Measurements from ENCODE around the gene TRIM21. TPM values are rescaled to one million over a fixed set of nuclear protein-coding genes. Genes with fewer than 3 reads are reported as not detected.
"Not testable (repeated sequence)": the region's sequence is repeated elsewhere in the genome, so short reads cannot be mapped to it uniquely, and the experiment has no call there.

The TRIM21 gene
- polyA plus RNA-seq, 1 of the 3 experiments (the other 2 are of a cell fraction), result 11.0 TPM

DNA sequence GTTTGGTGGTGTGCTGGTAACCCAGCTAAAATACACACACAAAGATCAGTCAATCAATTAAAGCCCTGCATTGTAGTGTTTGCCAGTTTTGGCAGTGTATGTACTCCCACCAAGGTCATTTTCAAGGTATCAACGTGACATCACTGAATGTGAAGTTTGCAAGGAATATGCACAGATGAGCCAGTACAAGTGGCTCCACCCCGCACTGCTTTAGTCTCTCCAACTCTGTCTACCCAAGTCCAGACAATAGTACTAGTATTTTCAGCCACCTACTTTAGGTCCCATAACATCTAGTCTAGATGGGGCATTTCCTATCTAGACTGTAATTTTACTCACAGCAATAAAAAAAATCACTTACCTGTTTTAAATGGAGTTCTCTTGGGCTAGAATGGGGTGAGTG, 48.1 kb downstream of the TRIM21 start:
- WGBS (ENCODE audit: low lambda C conversion rate), result 0% methylated on average over 2 of the region's 2 CpGs
- not testable (repeated sequence) for H3K9me3 ChIP-seq

More for the DNA sequence above, 48.1 kb downstream of the TRIM21 start:
- H3K4me3 ChIP-seq (ENCODE audit: low read depth in 2 of 2, low read length in 1 of 2); H3K9ac ChIP-seq; H3K9me2 ChIP-seq; H4K20me1 ChIP-seq (ENCODE audit: insufficient read depth); DNase-seq; H3K36me3 ChIP-seq (replicated peaks in 1 of 2; ENCODE audit: control insufficient read depth in 1 of 2, insufficient read depth in 2 of 2, low read length in 1 of 2); H3K79me2 ChIP-seq (ENCODE audit: insufficient read depth); H3K27ac ChIP-seq (ENCODE audit: low read depth in 2 of 2, low read length in 1 of 2); H3K27me3 ChIP-seq (ENCODE audit: insufficient read depth); H3F3A ChIP-seq (replicated peaks; ENCODE audit: insufficient read depth); POLR2A ChIA-PET; H3K4me2 ChIP-seq; H3K4me1 ChIP-seq (ENCODE audit: control insufficient read depth in 1 of 2, insufficient read depth in 2 of 2, low read depth in 1 of 2, low read length in 1 of 2); H2AFZ ChIP-seq (ENCODE audit: low read depth); CTCF ChIA-PET: not testable (repeated sequence)

Other genes starting within 250 kb of the TRIM21 start
- not detected in 2 replicates for gene OR52B4, start 25.3 kb downstream of the TRIM21 start, polyA plus RNA-seq (2012; rRNA removed)
- gene OR52K2, start 55.6 kb upstream of the TRIM21 start, polyA plus RNA-seq (2012; rRNA removed), result not detected in 2 replicates
- not detected in 2 replicates for gene OR52K1, start 88.9 kb upstream of the TRIM21 start, polyA plus RNA-seq (2012; rRNA removed)
- not detected in 2 replicates for gene OR52M1, start 151.5 kb upstream of the TRIM21 start, polyA plus RNA-seq (2012; rRNA removed)
- gene OR52I2, start 188.0 kb upstream of the TRIM21 start, polyA plus RNA-seq (2012; rRNA removed), result not detected in 2 replicates
- gene OR52I1, start 200.3 kb upstream of the TRIM21 start, polyA plus RNA-seq (2012; rRNA removed), result not detected in 2 replicates
- gene TRIM68, start 214.5 kb upstream of the TRIM21 start, polyA plus RNA-seq (2012; rRNA removed), result 4.9 and 6.1 TPM in 2 replicates
- gene OR51D1, start 243.8 kb upstream of the TRIM21 start, polyA plus RNA-seq (2012; rRNA removed), result not detected in 2 replicates

Data from SK-N-SH (cell line).